GM12878 (cell line): ENCODE results near the gene C10orf88. TPM values are rescaled to one million over a fixed set of nuclear protein-coding genes. Genes with fewer than 3 reads are reported as not detected.

Experiments
- BCLAF1 ChIP-seq: fragments of 450-650 bp; IDR thresholded peaks from 2 replicates; pipeline ENCODE4 v1.6.1; 2017; ENCODE audit warnings: antibody characterized with exemption, mild to moderate bottlenecking, moderate library complexity
- CBX3 ChIP-seq: fragments of 200-600 bp; sonication (generic); IDR thresholded peaks from 2 replicates; pipeline ENCODE4 v1.6.1; 2016; ENCODE audit warnings: low read depth, borderline replicate concordance
- CBX5 ChIP-seq: sonication (generic); IDR thresholded peaks from 2 replicates; pipeline ENCODE4 v1.6.1; 2016; ENCODE audit warnings: low read depth, moderate library complexity, mild to moderate bottlenecking, inconsistent platforms
- DPF2 ChIP-seq: fragments of 450-650 bp; IDR thresholded peaks from 2 replicates; pipeline ENCODE4 v1.6.1; 2017; ENCODE audit warnings: mild to moderate bottlenecking
- E4F1 ChIP-seq: fragments of 450-650 bp; IDR thresholded peaks from 2 replicates; pipeline ENCODE4 v1.6.1; 2018; ENCODE audit warnings: borderline replicate concordance, mild to moderate bottlenecking; ENCODE audit not compliant: partially characterized antibody
- NFYB ChIP-seq: IDR thresholded peaks from 2 replicates; pipeline ENCODE4 v1.6.1; 2011; ENCODE audit warnings: low read depth, mild to moderate bottlenecking, low read length, improper control_type of control experiment, moderate library complexity; ENCODE audit not compliant: insufficient read depth
- SMAD1 ChIP-seq: fragments of 450-650 bp; IDR thresholded peaks from 2 replicates; pipeline ENCODE4 v1.6.1; 2018; ENCODE audit warnings: mild to moderate bottlenecking, low read depth; ENCODE audit not compliant: partially characterized antibody
- SMC3 ChIP-seq: IDR thresholded peaks from 2 replicates; pipeline ENCODE4 v1.6.1; 2011; ENCODE audit warnings: low read length, improper control_type of control experiment, borderline replicate concordance
- SP1 ChIP-seq: IDR thresholded peaks from one replicate; pipeline ENCODE4 v1.6.1; 2011; ENCODE audit warnings: low read depth, low read length
- SREBF2 ChIP-seq: IDR thresholded peaks from 2 replicates; pipeline ENCODE4 v1.6.1; 2012; ENCODE audit warnings: mild to moderate bottlenecking, low read length
- TAF1 ChIP-seq: IDR thresholded peaks from 2 replicates; pipeline ENCODE4 v1.6.1; 2011; ENCODE audit warnings: mild to moderate bottlenecking, low read depth, low read length, borderline replicate concordance
- TCF12 ChIP-seq: IDR thresholded peaks from 2 replicates; pipeline ENCODE4 v1.6.1; 2011; ENCODE audit warnings: low read depth, mild to moderate bottlenecking, low read length
- YY1 ChIP-seq: IDR thresholded peaks from 2 replicates; pipeline ENCODE4 v1.6.1; 2011; ENCODE audit warnings: low read depth, mild to moderate bottlenecking, low read length
- ZBED1 ChIP-seq: IDR thresholded peaks from 2 replicates; pipeline ENCODE4 v1.6.1; 2016; ENCODE audit warnings: borderline replicate concordance
- ZBTB4 ChIP-seq: fragments of 450-650 bp; formaldehyde crosslinking; IDR thresholded peaks from 2 replicates; pipeline ENCODE4 v1.4.0; 2022; ENCODE audit warnings: mild to moderate bottlenecking, moderate library complexity
- ZNF384 ChIP-seq: IDR thresholded peaks from 2 replicates; pipeline ENCODE4 v1.6.1; 2012; ENCODE audit warnings: low read depth, mild to moderate bottlenecking, low read length, improper control_type of control experiment, borderline replicate concordance
- ZNF592 ChIP-seq: fragments of 450-650 bp; IDR thresholded peaks from 2 replicates; pipeline ENCODE4 v1.6.1; 2017; ENCODE audit warnings: mild to moderate bottlenecking, moderate library complexity
- polyA plus RNA-seq, 11 experiments: library from polyadenylated mRNA; depleted of rRNA in 4 of 11; unstranded in 6 of 11; stranded (reverse) in 5 of 11; fragments of >200 nt; fragmentation: Nextera tagmentation in 4 of 11; fragmentation: Illumina TruSeq in 1 of 11; extraction: Ambion mirVana in 4 of 11; extraction: Trizol in 1 of 11; gene quantifications; 1 replicate in 1 of 11; 2 replicates in 10 of 11; pipeline versions ENCODE4 v1.2.1 to v1.2.3, GENCODE V29; 2011 to 2016; ENCODE audit warnings: inconsistent platforms in 2 of 11, missing spikeins in 2 of 11, low read depth in 1 of 11
- total RNA-seq, 4 experiments: library from RNA; depleted of rRNA in 3 of 4; stranded (reverse); fragments of >200 nt in 3 of 4; fragmentation: Illumina TruSeq in 1 of 4; extraction: Trizol in 1 of 4; gene quantifications; 2 replicates each; pipeline versions ENCODE4 v1.2.1 to v1.2.3, GENCODE V29; 2013 to 2021

Gene C10orf88
- total and polyA plus RNA-seq, 10 of the 15 experiments (the other 5 are each of a cell fraction or from before 2014, with no cell fraction given): 4.7 to 12.5 (median 8.5) TPM

GRCh38 chr10:122980209-122981065 lies 26.4 kb upstream of the C10orf88 start, which contains the start of gene PSTK (continued):
- no peak for TF ChIP-seq ZNF384
- no peak for TF ChIP-seq CBX5
- TF ChIP-seq ZNF592: no peak
- TF ChIP-seq TAF1: peak; percentile 85; the same call in 1 of the 2 replicates
- TF ChIP-seq TCF12: peak; percentile 73
- TF ChIP-seq NFYB: no peak
- no peak for TF ChIP-seq ZBTB4
- no peak for TF ChIP-seq CBX3
- TF ChIP-seq YY1: peak; percentile 68
- peak; percentile 65 for TF ChIP-seq SP1
- peak; percentile 35; the same call in 1 of the 2 replicates for TF ChIP-seq SMC3
- TF ChIP-seq SREBF2: no peak
- no peak for TF ChIP-seq ZBED1
- TF ChIP-seq DPF2: peak; percentile 82
- TF ChIP-seq SMAD1: no peak
- TF ChIP-seq E4F1: peak; percentile 60
- TF ChIP-seq BCLAF1: no peak
